Osteoblast (primary cell): ENCODE results near the gene XPOT. TPM values are rescaled to one million over a fixed set of nuclear protein-coding genes. Genes with fewer than 3 reads are reported as not detected.

Experiments
- DNase-seq: peaks from one replicate; pipeline ENCODE4 v3.0.0; 2011; ENCODE audit warnings: low spot score, mixed read lengths; ENCODE audit not compliant: insufficient read length; ENCODE audit errors: missing footprints
- H2AFZ ChIP-seq: 2 replicates; pipeline ENCODE4 v1.6.0; 2011; ENCODE audit warnings: mild to moderate bottlenecking, low read length
- H3K27ac ChIP-seq: 2 replicates; pipeline ENCODE4 v1.5.1; 2011; ENCODE audit warnings: mild to moderate bottlenecking, low read depth, low read length, moderate library complexity
- H3K27me3 ChIP-seq: 2 replicates; pipeline ENCODE4 v1.6.0; 2012; ENCODE audit warnings: mild to moderate bottlenecking, control low read depth, inconsistent platforms, low read length, moderate library complexity; ENCODE audit not compliant: insufficient read depth
- H3K36me3 ChIP-seq: 2 replicates; pipeline ENCODE4 v1.5.1; 2011; ENCODE audit warnings: mild to moderate bottlenecking, low read length, control low read depth, moderate library complexity; ENCODE audit not compliant: insufficient read depth
- H3K4me1 ChIP-seq: 2 replicates; pipeline ENCODE4 v1.5.1; 2011; ENCODE audit warnings: mild to moderate bottlenecking, low read length, control low read depth, moderate library complexity; ENCODE audit not compliant: insufficient read depth
- H3K4me2 ChIP-seq: 2 replicates; pipeline ENCODE4 v1.6.0; 2011; ENCODE audit warnings: mild to moderate bottlenecking, low read length; ENCODE audit not compliant: insufficient read depth
- H3K4me3 ChIP-seq: fragments of 200-600 bp; sonication (generic); 3 replicates; pipeline ENCODE4 v1.5.1; 2012; ENCODE audit warnings: mild to moderate bottlenecking, low read length, inconsistent platforms; ENCODE audit not compliant: insufficient read depth
- H3K79me2 ChIP-seq: 2 replicates; pipeline ENCODE4 v1.6.0; 2012; ENCODE audit warnings: mild to moderate bottlenecking, low read length, control low read depth, inconsistent platforms; ENCODE audit not compliant: insufficient read depth
- H3K9me3 ChIP-seq: 2 replicates; pipeline ENCODE4 v1.5.1; 2011; ENCODE audit warnings: low read depth, low read length, control low read depth
- H4K20me1 ChIP-seq: 2 replicates; pipeline ENCODE4 v1.6.0; 2012; ENCODE audit warnings: mild to moderate bottlenecking, low read length, control low read depth; ENCODE audit not compliant: insufficient read depth
- CTCF ChIP-seq: IDR thresholded peaks from 2 replicates; pipeline ENCODE4 v1.5.1; 2011; ENCODE audit warnings: mild to moderate bottlenecking, low read depth, low read length, moderate library complexity; ENCODE audit errors: extremely low read depth
- total RNA-seq: library from RNA; depleted of rRNA; stranded (reverse); fragments of >200 nt; gene quantifications from 2 replicates; pipeline ENCODE4 v1.2.3, GENCODE V29; 2012

XPOT gene
- total RNA-seq, 1 donor, result 217 TPM

GRCh38 chr12:64451687-64452558 lies 47.7 kb downstream of the XPOT start, which contains the start of gene TBK1:
Gene TBK1 (plus strand): TSS chr12:64452120. CDS start chr12:64455871, 3,751 bp downstream.
- peaks cover 38% of the 10 kb centered on the region for H3K79me2 ChIP-seq
- H4K20me1 ChIP-seq, result peaks cover 3% of the 10 kb centered on the region
- peak within 1 kb of the TSS; percentile 95 for H3K4me3 ChIP-seq
- no peaks in the 10 kb centered on the region for H3K27me3 ChIP-seq
- peak; percentile 96 for DNase-seq
- H3K4me1 ChIP-seq, result peaks cover 24% of the 10 kb centered on the region
- no peaks in the 10 kb centered on the region for H3K9me3 ChIP-seq
- H3K36me3 ChIP-seq, result peaks cover 23% of the 10 kb centered on the region
- TF ChIP-seq CTCF, result no peak
- peak within 1 kb of the TSS; percentile 94 for H2AFZ ChIP-seq
- H3K27ac ChIP-seq, result peak within 1 kb of the TSS; percentile 99
- peak within 1 kb of the TSS; percentile 84 for H3K4me2 ChIP-seq

GRCh38 chr12:64452559-64453329 lies 48.6 kb downstream of the XPOT start:
- no peak for TF ChIP-seq CTCF
- Histone ChIP-seq H4K20me1 (peaks cover 3% of the 10 kb centered on the region), H3K27ac (peak overlapping the region; percentile 99), H3K9me3 (no peaks in the 10 kb centered on the region), H3K27me3 (no peaks in the 10 kb centered on the region), H3K4me2 (peak overlapping the region; percentile 84), H2AFZ (peak overlapping the region; percentile 68), H3K4me3 (peak overlapping the region; percentile 95), H3K79me2 (peaks cover 46% of the 10 kb centered on the region), H3K4me1 (peaks cover 27% of the 10 kb centered on the region), H3K36me3 (peaks cover 20% of the 10 kb centered on the region)
- DNase-seq, result peak; percentile 88

- H3K4me2 ChIP-seq, result no peak overlapping the region
- H2AFZ ChIP-seq, result no peak overlapping the region
- H3K4me3 ChIP-seq, result no peak overlapping the region
- DNase-seq, result peak; percentile 32
- H3K79me2 ChIP-seq, result peaks cover 70% of the 10 kb centered on the region
- no peak for TF ChIP-seq CTCF
- peaks cover 43% of the 10 kb centered on the region for H3K4me1 ChIP-seq
- no peaks in the 10 kb centered on the region for H3K9me3 ChIP-seq
- H3K27ac ChIP-seq, result no peak overlapping the region
- H3K27me3 ChIP-seq, result no peaks in the 10 kb centered on the region
- H3K36me3 ChIP-seq, result peaks cover 11% of the 10 kb centered on the region
- peaks cover 3% of the 10 kb centered on the region for H4K20me1 ChIP-seq
Observed at GRCh38 chr12:64455506-64455905, 51.3 kb downstream of the XPOT start.

GRCh38 chr12:64456119-64456518 lies 51.9 kb downstream of the XPOT start:
- Histone ChIP-seq H3K36me3 (peaks cover 11% of the 10 kb centered on the region), H2AFZ (no peak overlapping the region), H3K4me1 (peaks cover 44% of the 10 kb centered on the region), H3K27ac (peak overlapping the region; percentile 18), H4K20me1 (peaks cover 3% of the 10 kb centered on the region), H3K4me2 (no peak overlapping the region), H3K27me3 (no peaks in the 10 kb centered on the region), H3K79me2 (peaks cover 70% of the 10 kb centered on the region), H3K4me3 (no peak overlapping the region), H3K9me3 (no peaks in the 10 kb centered on the region)
- no peak for TF ChIP-seq CTCF
- DNase-seq, result no peak
